Ishikawa (cell line): ENCODE data around the gene CCPG1.

Experiments used
- EP300 ChIP-seq: IDR thresholded peaks from 2 replicates; pipeline ENCODE4 v1.6.1; 2012; ENCODE audit warnings: borderline replicate concordance
- RAD21 ChIP-seq: IDR thresholded peaks from 2 replicates; pipeline ENCODE4 v1.6.1; 2012; ENCODE audit warnings: low read depth
- TAF1 ChIP-seq: IDR thresholded peaks from 2 replicates; pipeline ENCODE4 v1.6.1; 2012; ENCODE audit warnings: low read depth, mild to moderate bottlenecking

- TF ChIP-seq RAD21 (no peak), EP300 (no peak), TAF1 (no peak)
These were observed 9.9 kb downstream of the CCPG1 start for GRCh38 chr15:55398243-55398642.
